ENCODE measurements around the gene CILP. TPM values are rescaled to one million over a fixed set of nuclear protein-coding genes. Genes with fewer than 3 reads are reported as not detected.
"Not testable (repeated sequence)": the region's sequence is repeated elsewhere in the genome, so short reads cannot be mapped to it uniquely, and the experiment has no call there.

CILP gene
- total RNA-seq, 2 donors from 2014 or later: 0.82 to 27.8 TPM

GRCh38 chr15:65244638-65245037, 33.4 kb upstream of the CILP start:
- Histone ChIP-seq H3K9me3 (no peaks in the 10 kb centered on the region), H3K27me3 (replicated peaks; ENCODE audit: insufficient read depth) (no peaks in the 10 kb centered on the region), H3K4me1 (replicated peaks) (no peaks in the 10 kb centered on the region), H3K36me3 (no peaks in the 10 kb centered on the region), H3K4me3 (no peak overlapping the region), H3K27ac (no peak overlapping the region)
- intact Hi-C loops (cut with DNase I): no loop called here
- no peak for DNase-seq (ENCODE audit: low spot score)
- TF ChIP-seq POLR2A (IDR thresholded peaks at IDR 0.05) (no peak), POLR2AphosphoS5 (IDR thresholded peaks at IDR 0.05) (no peak)
- TF ChIP-seq, protein P1, sequence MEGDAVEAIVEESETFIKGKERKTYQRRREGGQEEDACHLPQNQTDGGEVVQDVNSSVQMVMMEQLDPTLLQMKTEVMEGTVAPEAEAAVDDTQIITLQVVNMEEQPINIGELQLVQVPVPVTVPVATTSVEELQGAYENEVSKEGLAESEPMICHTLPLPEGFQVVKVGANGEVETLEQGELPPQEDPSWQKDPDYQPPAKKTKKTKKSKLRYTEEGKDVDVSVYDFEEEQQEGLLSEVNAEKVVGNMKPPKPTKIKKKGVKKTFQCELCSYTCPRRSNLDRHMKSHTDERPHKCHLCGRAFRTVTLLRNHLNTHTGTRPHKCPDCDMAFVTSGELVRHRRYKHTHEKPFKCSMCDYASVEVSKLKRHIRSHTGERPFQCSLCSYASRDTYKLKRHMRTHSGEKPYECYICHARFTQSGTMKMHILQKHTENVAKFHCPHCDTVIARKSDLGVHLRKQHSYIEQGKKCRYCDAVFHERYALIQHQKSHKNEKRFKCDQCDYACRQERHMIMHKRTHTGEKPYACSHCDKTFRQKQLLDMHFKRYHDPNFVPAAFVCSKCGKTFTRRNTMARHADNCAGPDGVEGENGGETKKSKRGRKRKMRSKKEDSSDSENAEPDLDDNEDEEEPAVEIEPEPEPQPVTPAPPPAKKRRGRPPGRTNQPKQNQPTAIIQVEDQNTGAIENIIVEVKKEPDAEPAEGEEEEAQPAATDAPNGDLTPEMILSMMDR (IDR thresholded peaks at IDR 0.05): no peak

GRCh38 chr15:65236443-65236842, 25.2 kb upstream of the CILP start:
- H3K27ac ChIP-seq; H3K9me3 ChIP-seq; DNase-seq (ENCODE audit: low spot score); H3K4me3 ChIP-seq; H3K36me3 ChIP-seq; H3K4me1 ChIP-seq (replicated peaks); H3K27me3 ChIP-seq (replicated peaks; ENCODE audit: insufficient read depth); intact Hi-C loops (cut with DNase I): not testable (repeated sequence)
- WGBS: 95% methylated on average over 8 of the region's 8 CpGs

DNA sequence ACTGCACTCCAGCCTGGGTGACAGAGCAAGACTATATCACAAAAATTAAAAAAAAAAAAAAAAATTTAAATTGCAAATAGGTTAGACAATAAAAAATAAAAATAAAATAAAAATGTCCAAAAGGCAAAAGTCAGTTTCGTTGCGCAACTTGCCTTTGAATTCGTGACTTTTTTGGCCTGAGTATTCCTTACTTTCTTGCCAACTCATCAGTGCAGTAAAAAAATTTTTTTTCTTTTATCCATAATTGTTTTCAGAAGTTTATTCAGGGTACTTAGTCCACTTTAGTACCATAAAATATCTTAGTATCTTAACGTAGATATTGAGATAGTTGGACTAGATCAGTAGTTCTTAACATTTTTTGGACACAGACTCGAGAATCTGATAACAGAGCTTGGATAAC, 22.4 kb upstream of the CILP start:
- WGBS: 69% methylated on average over 5 of the region's 5 CpGs
- TF ChIP-seq, protein P1 (IDR thresholded peaks at IDR 0.05): no peak
- TF ChIP-seq POLR2A (IDR thresholded peaks at IDR 0.05): no peak
- no peak for TF ChIP-seq POLR2AphosphoS5 (IDR thresholded peaks at IDR 0.05)
- DNase-seq (ENCODE audit: low spot score): no peak
- Histone ChIP-seq H3K9me3 (no peaks in the 10 kb centered on the region), H3K27ac (no peak overlapping the region), H3K4me3 (no peak overlapping the region), H3K36me3 (no peaks in the 10 kb centered on the region), H3K4me1 (replicated peaks) (no peaks in the 10 kb centered on the region), H3K27me3 (replicated peaks; ENCODE audit: insufficient read depth) (no peaks in the 10 kb centered on the region)
- intact Hi-C loops (cut with DNase I): no loop called here

DNA sequence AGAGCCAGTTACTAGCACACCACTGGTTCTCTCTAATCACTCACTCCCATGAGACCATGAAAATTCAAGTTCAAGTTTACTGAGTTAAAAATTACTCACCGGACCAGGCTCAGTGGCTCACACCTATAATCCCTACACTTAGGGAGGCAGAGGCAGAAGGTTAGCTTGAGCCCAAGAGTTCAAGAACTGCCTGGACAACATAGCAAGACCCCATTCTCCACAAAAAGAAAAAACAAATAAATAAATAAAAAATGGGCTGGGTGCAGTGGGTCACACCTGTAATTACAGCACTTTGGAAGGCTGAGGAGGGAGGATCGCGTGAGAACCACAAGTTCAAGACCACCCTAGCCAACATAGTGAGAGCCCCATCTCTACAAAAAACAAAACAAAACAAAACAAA, 21.2 kb upstream of the CILP start:
- no peaks in the 10 kb centered on the region for H3K36me3 ChIP-seq
- no peaks in the 10 kb centered on the region for H3K9me3 ChIP-seq
- TF ChIP-seq, protein P1 (IDR thresholded peaks at IDR 0.05): no peak
- TF ChIP-seq POLR2A (IDR thresholded peaks at IDR 0.05): no peak
- no peak for TF ChIP-seq POLR2AphosphoS5 (IDR thresholded peaks at IDR 0.05)
- 100% methylated on average over 3 of the region's 3 CpGs for WGBS
- no peak for DNase-seq (ENCODE audit: low spot score)
- intact Hi-C loops (cut with DNase I): no loop called here
- no peaks in the 10 kb centered on the region for H3K27me3 ChIP-seq (replicated peaks; ENCODE audit: insufficient read depth)
- H3K4me1 ChIP-seq (replicated peaks): no peaks in the 10 kb centered on the region
- no peak overlapping the region for H3K27ac ChIP-seq
- no peak overlapping the region for H3K4me3 ChIP-seq

DNA sequence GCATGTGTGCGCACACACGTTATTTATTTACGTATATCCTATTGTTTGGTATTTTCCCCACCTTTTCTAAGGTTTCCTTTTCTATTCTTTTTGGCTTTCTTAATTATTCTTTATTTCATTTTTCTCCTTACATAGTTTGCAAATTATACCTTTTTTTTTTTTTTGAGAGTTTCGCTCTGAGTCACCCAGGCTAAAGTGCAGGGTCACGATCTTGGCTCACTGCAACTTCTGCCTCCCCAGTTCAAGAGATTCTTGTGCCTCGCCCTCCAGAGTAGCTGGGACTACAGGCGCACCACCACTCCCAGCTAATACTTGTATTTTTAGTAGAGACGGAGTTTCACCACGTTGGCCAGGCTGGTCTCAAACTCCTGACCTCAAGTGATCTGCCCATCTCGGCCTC, 20.0 kb upstream of the CILP start:
- no peak overlapping the region for H3K4me3 ChIP-seq
- no peak for DNase-seq (ENCODE audit: low spot score)
- H3K27ac ChIP-seq: no peak overlapping the region
- H3K9me3 ChIP-seq: no peaks in the 10 kb centered on the region
- TF ChIP-seq POLR2A (IDR thresholded peaks at IDR 0.05) (no peak), POLR2AphosphoS5 (IDR thresholded peaks at IDR 0.05) (no peak)
- TF ChIP-seq, protein P1 (IDR thresholded peaks at IDR 0.05): no peak
- H3K27me3 ChIP-seq (replicated peaks; ENCODE audit: insufficient read depth): no peaks in the 10 kb centered on the region
- no peaks in the 10 kb centered on the region for H3K36me3 ChIP-seq
- intact Hi-C loops (cut with DNase I): no loop called here
- 96% methylated on average over 10 of the region's 10 CpGs for WGBS
- H3K4me1 ChIP-seq (replicated peaks): no peaks in the 10 kb centered on the region

DNA sequence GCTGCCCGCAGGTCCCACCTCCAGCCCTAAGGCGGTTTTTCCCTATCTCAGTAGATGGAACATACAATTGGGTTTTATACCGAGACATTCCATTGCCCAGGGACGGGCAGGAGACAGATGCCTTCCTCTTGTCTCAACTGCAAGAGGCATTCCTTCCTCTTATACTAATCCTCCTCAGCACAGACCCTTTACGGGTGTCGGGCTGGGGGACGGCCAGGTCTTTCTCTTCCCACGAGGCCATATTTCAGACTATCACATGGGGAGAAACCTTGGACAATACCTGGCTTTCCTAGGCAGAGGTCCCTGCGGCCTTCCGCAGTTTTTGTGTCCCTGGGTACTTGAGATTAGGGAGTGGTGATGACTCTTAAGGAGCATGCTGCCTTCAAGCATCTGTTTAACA, 15.6 kb upstream of the CILP start:
- WGBS: 82% methylated on average over 5 of the region's 10 CpGs
- H3K27ac ChIP-seq; DNase-seq (ENCODE audit: low spot score); H3K9me3 ChIP-seq; H3K4me1 ChIP-seq (replicated peaks); H3K36me3 ChIP-seq; H3K27me3 ChIP-seq (replicated peaks; ENCODE audit: insufficient read depth); H3K4me3 ChIP-seq; intact Hi-C loops (cut with DNase I): not testable (repeated sequence)

All from prostate gland (tissue), 2 donors.